Caco-2 (cell line): ENCODE results near the gene MTF2. TPM values are rescaled to one million over a fixed set of nuclear protein-coding genes. Genes with fewer than 3 reads are reported as not detected.

Source experiments
- BruUV-seq: library from RNA; stranded (reverse); fragments of 400-500 nt; replicated peaks from 2 replicates; lab custom pipeline; 2021; lab: Mats Ljungman, UMichigan
- CTCF ChIA-PET: fragments of 300-600 bp; sonication (Branson Sonifier 250); formaldehyde crosslinking; loops from one replicate; lab custom pipeline; 2022; ENCODE audit warnings: antibody characterized with exemption; lab: Charles Lee
- POLR2A ChIA-PET: fragments of 300-600 bp; sonication (Branson Sonifier 250); formaldehyde crosslinking; loops from one replicate; lab custom pipeline; 2022; ENCODE audit warnings: antibody characterized with exemption; lab: Charles Lee
- DNase-seq, 2 experiments: peaks; one replicate each; pipeline versions ENCODE4 v3.0.0 to v3.0.0-alpha.2; 2020 to 2022
- H3K27me3 ChIP-seq: replicated peaks from 2 replicates; pipeline ENCODE4 v1.6.0; 2011; ENCODE audit warnings: low read length; ENCODE audit not compliant: control insufficient read depth, insufficient read depth
- H3K36me3 ChIP-seq: 2 replicates; pipeline ENCODE4 v1.5.1; 2011; ENCODE audit warnings: low read length; ENCODE audit not compliant: control insufficient read depth, insufficient read depth
- H3K4me1 ChIP-seq: fragments of 250-450 bp; sonication (Bioruptor Pico); 2 replicates; pipeline ENCODE4 v1.5.1; 2020; ENCODE audit warnings: mild to moderate bottlenecking
- H3K4me3 ChIP-seq: 2 replicates; pipeline ENCODE4 v1.5.1; 2011; ENCODE audit warnings: low read depth, mild to moderate bottlenecking, control low read depth, low read length
- H3K9me3 ChIP-seq: fragments of 250-450 bp; sonication (Bioruptor Pico); 2 replicates; pipeline ENCODE4 v1.5.1; 2020; ENCODE audit warnings: mild to moderate bottlenecking, moderate library complexity
- H3K27ac Mint-ChIP-seq: one replicate; pipeline ENCODE4 v1.8.0; 2022; ENCODE audit warnings: mixed read lengths; ENCODE audit not compliant: unreplicated experiment
- H3K27me3 Mint-ChIP-seq: one replicate; pipeline ENCODE4 v1.8.0; 2022; ENCODE audit warnings: mixed read lengths; ENCODE audit not compliant: insufficient read depth, unreplicated experiment
- H3K36me3 Mint-ChIP-seq: one replicate; pipeline ENCODE4 v1.8.0; 2022; ENCODE audit warnings: mild to moderate bottlenecking, mixed read lengths; ENCODE audit not compliant: insufficient read depth, unreplicated experiment
- H3K4me1 Mint-ChIP-seq: one replicate; pipeline ENCODE4 v1.8.0; 2022; ENCODE audit warnings: low read depth, mixed read lengths; ENCODE audit not compliant: unreplicated experiment
- H3K4me3 Mint-ChIP-seq: one replicate; pipeline ENCODE4 v1.8.0; 2022; ENCODE audit warnings: mild to moderate bottlenecking, moderate library complexity, mixed read lengths; ENCODE audit not compliant: unreplicated experiment
- H3K9me3 Mint-ChIP-seq: one replicate; pipeline ENCODE4 v1.8.0; 2022; ENCODE audit warnings: mixed read lengths; ENCODE audit not compliant: unreplicated experiment
- CTCF ChIP-seq, 2 experiments: fragments of 200-600 bp in 1 of 2; IDR thresholded peaks; 1 replicate in 1 of 2; 2 replicates in 1 of 2; pipeline versions ENCODE4 v1.5.1 to v1.8.0; 2011 to 2022; ENCODE audit warnings: antibody characterized with exemption in 1 of 2, control low read depth in 1 of 2, inconsistent platforms in 1 of 2, low read depth in 1 of 2, low read length in 1 of 2, mild to moderate bottlenecking in 1 of 2, moderate library complexity in 1 of 2; ENCODE audit not compliant: insufficient read depth in 1 of 2, severe bottlenecking in 1 of 2, unreplicated experiment in 1 of 2
- intact Hi-C: fragments of 100-400 bp; cut with micrococcal nuclease; formaldehyde crosslinking; loops from one replicate; pipeline ENCODE4 v1.10.0; 2022; ENCODE audit not compliant: unreplicated experiment
- total RNA-seq: library from RNA; stranded (reverse); gene quantifications from 2 replicates; pipeline ENCODE4 v1.2.3, GENCODE V29; 2022

MTF2 gene
- total RNA-seq, 1 experiment from 2014 or later: 29.9 TPM

- no peak overlapping the region for H3K27ac Mint-ChIP-seq
- intact Hi-C loops: no loop called here
- TF ChIP-seq CTCF (IDR thresholded peaks at IDR 0.05; ENCODE audit: insufficient read depth in 1 of 2, low read depth in 1 of 2, low read length in 1 of 2, severe bottlenecking in 1 of 2, unreplicated experiment in 1 of 2): no peak
- no TSS peak for BruUV-seq
- Histone ChIP-seq H3K36me3 (no peaks in the 10 kb centered on the region), H3K4me1 (no peaks in the 10 kb centered on the region), H3K27me3 (no peaks in the 10 kb centered on the region), H3K9me3 (no peaks in the 10 kb centered on the region), H3K4me3 (no peak overlapping the region)
- no peak overlapping the region for H3K4me3 Mint-ChIP-seq
- CTCF ChIA-PET: no interaction called here
- H3K4me1 Mint-ChIP-seq: no peaks in the 10 kb centered on the region
- no peaks in the 10 kb centered on the region for H3K27me3 Mint-ChIP-seq
- DNase-seq: no peak
- POLR2A ChIA-PET: no interaction called here
- peaks cover 16% of the 10 kb centered on the region for H3K36me3 Mint-ChIP-seq
- H3K9me3 Mint-ChIP-seq: no peaks in the 10 kb centered on the region
Observed at GRCh38 chr1:93140106-93140505, 61.0 kb downstream of the MTF2 start.

- ChIA-PET POLR2A (no interaction called here), CTCF (no interaction called here)
- no peak overlapping the region for H3K4me3 ChIP-seq
- H3K36me3 ChIP-seq: no peaks in the 10 kb centered on the region
- no peaks in the 10 kb centered on the region for H3K9me3 ChIP-seq
- no TSS peak for BruUV-seq
- Mint-ChIP-seq H3K27me3 (no peaks in the 10 kb centered on the region), H3K36me3 (peaks cover 15% of the 10 kb centered on the region), H3K4me1 (no peaks in the 10 kb centered on the region), H3K4me3 (no peak overlapping the region), H3K27ac (no peak overlapping the region), H3K9me3 (no peaks in the 10 kb centered on the region)
- intact Hi-C loops: no loop called here
- H3K4me1 ChIP-seq: no peaks in the 10 kb centered on the region
- no peak for DNase-seq
- TF ChIP-seq CTCF (IDR thresholded peaks at IDR 0.05; ENCODE audit: insufficient read depth in 1 of 2, low read depth in 1 of 2, low read length in 1 of 2, severe bottlenecking in 1 of 2, unreplicated experiment in 1 of 2): no peak
- no peaks in the 10 kb centered on the region for H3K27me3 ChIP-seq
Observed at GRCh38 chr1:93142161-93142560, 63.1 kb downstream of the MTF2 start.

DNA sequence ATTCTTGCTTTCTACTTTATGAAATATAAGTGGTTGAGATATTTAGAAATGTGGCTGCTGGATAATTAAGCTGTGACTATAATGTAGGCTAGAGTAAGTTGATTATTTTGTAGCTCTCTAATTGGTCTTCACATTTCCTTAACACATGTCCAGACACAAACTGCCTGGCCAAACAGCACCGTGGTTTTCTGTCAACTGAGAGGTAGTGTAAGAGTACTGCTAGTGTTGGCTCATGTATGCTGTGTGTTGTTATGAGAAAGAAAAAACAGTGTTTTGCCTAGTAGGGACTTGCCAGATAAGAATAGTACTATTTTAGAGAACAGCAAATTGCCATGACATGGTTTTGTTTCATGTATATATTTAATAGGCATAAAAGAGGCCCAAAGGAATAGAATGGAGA, 64.1 kb downstream of the MTF2 start:
- intact Hi-C loops: no loop called here
- no peaks in the 10 kb centered on the region for H3K4me1 ChIP-seq
- no peaks in the 10 kb centered on the region for H3K4me1 Mint-ChIP-seq
- no peaks in the 10 kb centered on the region for H3K27me3 Mint-ChIP-seq
- no peaks in the 10 kb centered on the region for H3K9me3 Mint-ChIP-seq
- H3K4me3 Mint-ChIP-seq: no peak overlapping the region
- no peak for DNase-seq
- H3K9me3 ChIP-seq: no peaks in the 10 kb centered on the region
- H3K4me3 ChIP-seq: no peak overlapping the region
- no peaks in the 10 kb centered on the region for H3K27me3 ChIP-seq
- H3K36me3 Mint-ChIP-seq: peaks cover 24% of the 10 kb centered on the region
- no peak overlapping the region for H3K27ac Mint-ChIP-seq
- H3K36me3 ChIP-seq: no peaks in the 10 kb centered on the region
- no TSS peak for BruUV-seq
- ChIA-PET POLR2A (no interaction called here), CTCF (no interaction called here)
- no peak for TF ChIP-seq CTCF (IDR thresholded peaks at IDR 0.05; ENCODE audit: insufficient read depth in 1 of 2, low read depth in 1 of 2, low read length in 1 of 2, severe bottlenecking in 1 of 2, unreplicated experiment in 1 of 2)
